ENCODE data around the gene IRF9. TPM values are rescaled to one million over a fixed set of nuclear protein-coding genes. Genes with fewer than 3 reads are reported as not detected.

IRF9 gene
- total and polyA plus RNA-seq, 2 of the 4 experiments (the other 2 are of a cell fraction) = 25.6 to 34.6 TPM

DNA sequence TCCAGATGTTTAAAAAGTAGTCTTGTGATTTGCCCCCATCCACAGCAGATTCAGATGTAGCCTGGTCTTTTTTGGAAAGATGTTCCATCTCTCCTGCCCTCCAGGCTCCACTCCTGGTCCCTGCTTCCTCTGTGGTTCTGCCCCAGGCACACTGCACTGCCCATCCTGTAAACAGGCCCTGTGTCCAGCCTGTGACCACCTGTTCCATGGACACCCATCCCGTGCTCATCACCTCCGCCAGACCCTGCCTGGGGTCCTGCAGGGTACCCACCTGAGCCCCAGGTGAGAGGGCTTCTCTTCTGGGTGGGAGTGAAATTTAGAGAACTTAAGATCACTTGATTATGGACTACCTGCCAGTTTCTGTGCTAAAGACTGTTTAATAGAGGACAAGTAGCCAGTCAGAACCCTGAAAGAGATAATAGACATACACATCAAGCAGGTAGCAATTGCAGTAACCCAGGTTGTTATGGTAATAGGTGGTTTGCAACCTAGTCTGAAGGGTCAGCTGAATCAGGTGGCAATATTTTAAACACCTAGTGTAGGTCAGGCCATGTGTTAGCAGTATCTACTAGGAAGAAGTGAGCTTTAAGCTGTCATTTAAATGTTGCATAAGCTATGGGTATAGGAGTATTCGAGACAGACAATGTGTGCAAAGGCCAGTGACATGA lies 11.6 kb upstream of the IRF9 start (continued):
- TF ChIP-seq, protein P1, sequence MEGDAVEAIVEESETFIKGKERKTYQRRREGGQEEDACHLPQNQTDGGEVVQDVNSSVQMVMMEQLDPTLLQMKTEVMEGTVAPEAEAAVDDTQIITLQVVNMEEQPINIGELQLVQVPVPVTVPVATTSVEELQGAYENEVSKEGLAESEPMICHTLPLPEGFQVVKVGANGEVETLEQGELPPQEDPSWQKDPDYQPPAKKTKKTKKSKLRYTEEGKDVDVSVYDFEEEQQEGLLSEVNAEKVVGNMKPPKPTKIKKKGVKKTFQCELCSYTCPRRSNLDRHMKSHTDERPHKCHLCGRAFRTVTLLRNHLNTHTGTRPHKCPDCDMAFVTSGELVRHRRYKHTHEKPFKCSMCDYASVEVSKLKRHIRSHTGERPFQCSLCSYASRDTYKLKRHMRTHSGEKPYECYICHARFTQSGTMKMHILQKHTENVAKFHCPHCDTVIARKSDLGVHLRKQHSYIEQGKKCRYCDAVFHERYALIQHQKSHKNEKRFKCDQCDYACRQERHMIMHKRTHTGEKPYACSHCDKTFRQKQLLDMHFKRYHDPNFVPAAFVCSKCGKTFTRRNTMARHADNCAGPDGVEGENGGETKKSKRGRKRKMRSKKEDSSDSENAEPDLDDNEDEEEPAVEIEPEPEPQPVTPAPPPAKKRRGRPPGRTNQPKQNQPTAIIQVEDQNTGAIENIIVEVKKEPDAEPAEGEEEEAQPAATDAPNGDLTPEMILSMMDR (conservative IDR thresholded peaks at IDR 0.05; ENCODE audit: low read depth, low read length) = no peak
- TF ChIP-seq BHLHE40 (IDR thresholded peaks at IDR 0.05; ENCODE audit: low read depth, low read length) (no peak), RAD21 (IDR thresholded peaks at IDR 0.05; ENCODE audit: low read length) (no peak), MAFK (IDR thresholded peaks at IDR 0.05; ENCODE audit: low read depth, low read length) (no peak), CHD1 (IDR thresholded peaks at IDR 0.05; ENCODE audit: low read depth, low read length) (no peak)

All from IMR-90 (cell line).